ENCODE results near the gene NBPF11. TPM values are rescaled to one million over a fixed set of nuclear protein-coding genes. Genes with fewer than 3 reads are reported as not detected.
"Not testable (repeated sequence)": the region's sequence is repeated elsewhere in the genome, so short reads cannot be mapped to it uniquely, and the experiment has no call there.

The NBPF11 gene
- total and polyA plus RNA-seq, 2 experiments from 2014 or later, result 6.7 to 8.5 TPM

DNA sequence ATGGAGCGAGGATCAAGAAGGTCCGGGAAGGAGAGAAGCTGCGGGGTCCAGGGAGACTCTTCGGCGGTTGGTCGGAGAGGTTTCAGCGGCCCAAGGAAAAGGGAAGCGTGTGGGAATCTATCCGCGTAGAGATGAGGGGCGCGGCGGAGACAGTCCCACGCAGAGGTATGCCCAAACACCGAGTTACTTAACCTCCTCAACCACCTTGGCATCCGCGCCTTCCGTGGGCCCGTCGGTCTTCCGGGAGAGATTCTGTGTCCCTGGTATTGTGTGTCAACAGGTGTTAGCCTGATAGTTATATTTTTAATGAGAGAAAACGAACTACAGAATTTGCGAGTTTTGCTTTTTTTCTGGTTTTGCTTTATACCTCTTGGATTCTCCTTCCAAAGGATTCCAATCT is 5.7 kb upstream of the NBPF11 start:
- not testable (repeated sequence) for H3K27me3 ChIP-seq (ENCODE audit: insufficient read depth); H3K27ac ChIP-seq (ENCODE audit: low read depth); H3K36me3 Mint-ChIP-seq (ENCODE audit: low read depth); H3K79me2 ChIP-seq (replicated peaks; ENCODE audit: insufficient read depth); H3K9me3 Mint-ChIP-seq; DNase-seq (ENCODE audit: low spot score); H3K4me3 Mint-ChIP-seq; H2AFZ ChIP-seq; H3K36me3 ChIP-seq (ENCODE audit: insufficient read depth); H3K27ac Mint-ChIP-seq; H3K9me2 ChIP-seq (ENCODE audit: insufficient read depth); H3F3A ChIP-seq (replicated peaks; ENCODE audit: low read depth); H4K20me1 ChIP-seq (replicated peaks; ENCODE audit: insufficient read depth); H3K4me3 ChIP-seq; ATAC-seq
- peaks cover 10% of the 10 kb centered on the region for H3K27me3 Mint-ChIP-seq (ENCODE audit: insufficient read depth, low read depth, poor library complexity)
- H3K4me1 Mint-ChIP-seq, result peaks cover 32% of the 10 kb centered on the region
- H3K4me1 ChIP-seq (ENCODE audit: insufficient read depth), result peaks cover 12% of the 10 kb centered on the region; the same call in 1 of the 2 replicates
- H3K4me2 ChIP-seq, result 0 out of 2 replicates have a peak overlapping the region, but pooled peaks have one; percentile 43

DNA sequence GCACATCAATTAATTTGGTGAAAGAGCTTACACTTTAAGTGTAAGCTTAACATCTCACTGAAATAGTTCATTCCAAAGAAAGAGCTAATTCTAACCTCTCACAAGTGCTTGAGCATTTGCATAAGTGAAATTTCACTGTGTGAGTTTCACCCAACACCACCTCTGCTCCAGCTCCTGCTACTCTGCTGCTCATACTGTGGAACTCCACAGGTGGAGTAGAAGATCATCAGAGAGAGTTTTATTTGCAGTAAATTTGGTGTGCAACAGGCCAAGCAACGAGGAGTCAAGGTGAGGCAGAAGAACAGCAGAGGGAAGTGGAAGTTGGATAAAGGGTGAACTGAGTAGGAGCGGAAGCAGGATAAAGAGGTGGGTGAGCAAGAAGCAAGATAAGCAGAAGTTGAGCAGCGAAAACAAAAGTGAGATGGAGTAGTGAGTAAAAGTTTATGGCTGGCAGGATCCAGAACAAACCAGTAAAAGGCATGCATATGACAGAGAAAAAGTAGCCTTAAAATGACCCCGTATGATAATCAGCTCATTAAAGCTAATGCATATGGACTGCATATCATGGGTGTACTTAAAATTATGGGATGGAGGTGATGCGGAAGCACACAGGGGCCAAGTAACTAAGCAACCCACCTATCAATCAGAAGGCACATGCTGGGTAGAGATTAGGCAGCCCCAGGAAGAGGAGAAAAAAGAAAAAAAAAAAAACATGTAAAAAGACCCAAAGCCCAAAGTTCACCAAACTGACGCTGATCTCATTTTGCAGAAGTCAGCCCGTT is 3.6 kb upstream of the NBPF11 start:
- not testable (repeated sequence) for H3K36me3 ChIP-seq (ENCODE audit: insufficient read depth); H3K27ac Mint-ChIP-seq; H3K27ac ChIP-seq (ENCODE audit: low read depth); H2AFZ ChIP-seq; H3K9me2 ChIP-seq (ENCODE audit: insufficient read depth); H3K27me3 Mint-ChIP-seq (ENCODE audit: insufficient read depth, low read depth, poor library complexity); H3K27me3 ChIP-seq (ENCODE audit: insufficient read depth); H3K4me2 ChIP-seq; H4K20me1 ChIP-seq (replicated peaks; ENCODE audit: insufficient read depth); ATAC-seq; H3K36me3 Mint-ChIP-seq (ENCODE audit: low read depth); DNase-seq (ENCODE audit: low spot score); H3K4me3 ChIP-seq; H3K79me2 ChIP-seq (replicated peaks; ENCODE audit: insufficient read depth); H3F3A ChIP-seq (replicated peaks; ENCODE audit: low read depth); H3K9me3 Mint-ChIP-seq; H3K4me3 Mint-ChIP-seq
- H3K4me1 ChIP-seq (ENCODE audit: insufficient read depth), result peaks cover 12% of the 10 kb centered on the region; the same call in 1 of the 2 replicates
- peaks cover 36% of the 10 kb centered on the region for H3K4me1 Mint-ChIP-seq

DNA sequence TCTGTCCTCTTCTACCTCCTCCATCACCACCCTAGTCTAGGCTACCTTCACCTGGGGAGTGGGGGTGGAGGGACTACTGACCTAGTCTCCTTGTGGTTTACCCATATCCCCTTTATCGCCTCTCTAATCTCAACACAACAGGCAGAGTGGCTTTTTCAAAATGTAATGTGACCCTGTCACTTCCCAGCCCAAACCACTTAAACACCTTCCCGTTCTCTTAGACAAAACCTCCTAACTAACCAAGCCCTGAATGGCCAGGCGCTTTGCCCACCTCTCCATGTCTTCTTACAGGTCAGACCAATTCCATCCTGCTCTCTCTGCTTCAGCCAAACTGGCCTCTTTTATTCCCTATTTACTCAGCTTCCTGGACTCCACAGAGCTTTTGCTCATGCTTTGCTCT is 714 bp upstream of the NBPF11 start:
- not testable (repeated sequence) for H3K27me3 Mint-ChIP-seq (ENCODE audit: insufficient read depth, low read depth, poor library complexity); ATAC-seq; H3K4me1 ChIP-seq (ENCODE audit: insufficient read depth)

DNA sequence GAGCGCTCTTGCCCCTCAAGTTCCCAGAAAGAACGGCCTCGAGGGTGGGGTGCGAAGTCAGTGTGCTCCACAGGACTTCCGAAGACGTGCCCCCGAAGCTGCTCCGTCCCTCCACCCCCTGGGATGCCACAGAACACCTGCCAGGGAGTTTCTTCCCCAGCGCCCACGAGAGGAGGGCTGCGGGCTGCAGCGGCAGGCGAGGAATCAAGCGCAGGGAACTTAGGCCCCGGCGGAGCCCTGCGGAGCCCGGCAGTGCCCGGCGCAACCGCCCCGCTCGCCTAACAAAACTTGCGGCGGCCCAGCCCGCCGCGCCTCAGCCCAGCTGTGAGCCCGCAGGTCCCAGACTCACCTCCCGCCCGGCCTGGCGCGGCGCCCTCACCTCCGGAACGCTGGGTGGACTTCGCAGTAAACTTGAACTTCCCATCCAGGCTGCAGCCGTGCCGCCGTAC is 686 bp downstream of the NBPF11 start:
- Mint-ChIP-seq H3K4me1 (peaks cover 16% of the 10 kb centered on the region), H3K4me3 (peak overlapping the region; percentile 93), H3K27ac (peak overlapping the region; percentile 98)
- peak overlapping the region; percentile 94 for H3K4me2 ChIP-seq
- H3F3A ChIP-seq (replicated peaks; ENCODE audit: low read depth); H2AFZ ChIP-seq; H3K9me3 Mint-ChIP-seq; H3K27me3 ChIP-seq (ENCODE audit: insufficient read depth); H3K36me3 Mint-ChIP-seq (ENCODE audit: low read depth); H3K27me3 Mint-ChIP-seq (ENCODE audit: insufficient read depth, low read depth, poor library complexity); H3K27ac ChIP-seq (ENCODE audit: low read depth); H4K20me1 ChIP-seq (replicated peaks; ENCODE audit: insufficient read depth); H3K36me3 ChIP-seq (ENCODE audit: insufficient read depth); H3K9me2 ChIP-seq (ENCODE audit: insufficient read depth); H3K4me1 ChIP-seq (ENCODE audit: insufficient read depth): not testable (repeated sequence)
- peaks cover 11% of the 10 kb centered on the region for H3K79me2 ChIP-seq (replicated peaks; ENCODE audit: insufficient read depth)
- ATAC-seq, result peak; percentile 68
- DNase-seq (ENCODE audit: low spot score), result peak; percentile 57
- H3K4me3 ChIP-seq, result peak overlapping the region; percentile 81

More for the DNA sequence above, 714 bp upstream of the NBPF11 start:
- H3K9me2 ChIP-seq (ENCODE audit: insufficient read depth); H2AFZ ChIP-seq; H3K27ac ChIP-seq (ENCODE audit: low read depth); H3F3A ChIP-seq (replicated peaks; ENCODE audit: low read depth); H3K27me3 ChIP-seq (ENCODE audit: insufficient read depth); H3K36me3 ChIP-seq (ENCODE audit: insufficient read depth); H4K20me1 ChIP-seq (replicated peaks; ENCODE audit: insufficient read depth); H3K4me3 ChIP-seq; H3K4me2 ChIP-seq; H3K9me3 Mint-ChIP-seq; DNase-seq (ENCODE audit: low spot score); H3K36me3 Mint-ChIP-seq (ENCODE audit: low read depth): not testable (repeated sequence)
- Mint-ChIP-seq H3K27ac (peak overlapping the region; percentile 84; the same call in 1 of the 2 replicates), H3K4me1 (peaks cover 16% of the 10 kb centered on the region), H3K4me3 (peak overlapping the region; percentile 63)
- H3K79me2 ChIP-seq (replicated peaks; ENCODE audit: insufficient read depth), result peaks cover 11% of the 10 kb centered on the region

DNA sequence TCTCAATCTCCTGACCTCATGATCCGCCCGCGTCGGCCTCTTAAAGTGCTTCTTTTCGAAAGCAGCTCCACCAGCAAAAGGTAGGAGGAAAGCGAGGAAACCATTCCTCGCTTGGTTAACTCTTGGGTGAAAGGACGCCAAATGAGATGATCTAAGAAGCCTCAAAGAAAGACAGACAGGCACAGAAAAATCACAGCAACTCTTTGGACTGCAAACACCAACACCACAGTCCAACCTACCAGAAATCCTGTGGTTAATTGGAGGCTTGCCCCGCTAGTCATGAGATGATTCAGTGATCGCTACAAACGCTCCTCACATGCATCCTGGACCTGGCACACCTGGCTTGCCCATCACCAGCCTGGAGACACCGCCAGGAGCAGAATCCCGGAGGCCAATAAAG is 1.1 kb downstream of the NBPF11 start:
- not testable (repeated sequence) for H2AFZ ChIP-seq; ATAC-seq; H3K27ac ChIP-seq (ENCODE audit: low read depth); H3K9me3 Mint-ChIP-seq; H3K4me1 ChIP-seq (ENCODE audit: insufficient read depth); H3K36me3 ChIP-seq (ENCODE audit: insufficient read depth); H3K9me2 ChIP-seq (ENCODE audit: insufficient read depth); H3K27ac Mint-ChIP-seq; H3K27me3 ChIP-seq (ENCODE audit: insufficient read depth); H3K27me3 Mint-ChIP-seq (ENCODE audit: insufficient read depth, low read depth, poor library complexity); H4K20me1 ChIP-seq (replicated peaks; ENCODE audit: insufficient read depth); H3F3A ChIP-seq (replicated peaks; ENCODE audit: low read depth); H3K36me3 Mint-ChIP-seq (ENCODE audit: low read depth); DNase-seq (ENCODE audit: low spot score)
- peak overlapping the region; percentile 94 for H3K4me2 ChIP-seq
- H3K79me2 ChIP-seq (replicated peaks; ENCODE audit: insufficient read depth), result peaks cover 11% of the 10 kb centered on the region
- peak overlapping the region; percentile 81 for H3K4me3 ChIP-seq
- Mint-ChIP-seq H3K4me1 (peaks cover 12% of the 10 kb centered on the region), H3K4me3 (peak overlapping the region; percentile 93)

DNA sequence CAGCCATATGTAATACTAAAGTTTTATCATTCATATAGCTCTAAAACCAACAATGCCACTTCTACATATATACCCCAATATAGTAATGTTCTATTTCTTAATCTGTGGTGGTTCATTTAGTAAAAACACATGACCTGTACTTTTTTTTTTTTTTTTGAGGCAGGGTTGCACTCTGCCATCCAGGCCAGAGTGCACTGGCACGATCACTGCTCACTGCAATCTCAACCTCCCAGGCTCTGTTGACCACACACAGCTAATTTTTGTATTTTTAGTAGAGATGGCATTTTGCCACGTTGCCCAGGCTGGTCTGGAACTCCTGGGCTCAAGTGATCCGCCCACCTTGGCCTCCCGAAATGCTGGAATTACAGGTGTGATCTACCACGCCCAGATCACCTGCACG is 2.1 kb downstream of the NBPF11 start:
- H3K27ac Mint-ChIP-seq; ATAC-seq; H3K4me1 ChIP-seq (ENCODE audit: insufficient read depth); H3K9me3 Mint-ChIP-seq; H3K27me3 Mint-ChIP-seq (ENCODE audit: insufficient read depth, low read depth, poor library complexity); H3F3A ChIP-seq (replicated peaks; ENCODE audit: low read depth); H3K4me2 ChIP-seq; H3K9me2 ChIP-seq (ENCODE audit: insufficient read depth); H3K4me3 Mint-ChIP-seq; H3K36me3 Mint-ChIP-seq (ENCODE audit: low read depth); H3K4me1 Mint-ChIP-seq; H2AFZ ChIP-seq; H3K4me3 ChIP-seq; H3K36me3 ChIP-seq (ENCODE audit: insufficient read depth); H3K27me3 ChIP-seq (ENCODE audit: insufficient read depth); H4K20me1 ChIP-seq (replicated peaks; ENCODE audit: insufficient read depth); H3K27ac ChIP-seq (ENCODE audit: low read depth); DNase-seq (ENCODE audit: low spot score): not testable (repeated sequence)
- H3K79me2 ChIP-seq (replicated peaks; ENCODE audit: insufficient read depth), result peaks cover 11% of the 10 kb centered on the region
